Measurements from ENCODE around the gene CHRDL2.

DNA sequence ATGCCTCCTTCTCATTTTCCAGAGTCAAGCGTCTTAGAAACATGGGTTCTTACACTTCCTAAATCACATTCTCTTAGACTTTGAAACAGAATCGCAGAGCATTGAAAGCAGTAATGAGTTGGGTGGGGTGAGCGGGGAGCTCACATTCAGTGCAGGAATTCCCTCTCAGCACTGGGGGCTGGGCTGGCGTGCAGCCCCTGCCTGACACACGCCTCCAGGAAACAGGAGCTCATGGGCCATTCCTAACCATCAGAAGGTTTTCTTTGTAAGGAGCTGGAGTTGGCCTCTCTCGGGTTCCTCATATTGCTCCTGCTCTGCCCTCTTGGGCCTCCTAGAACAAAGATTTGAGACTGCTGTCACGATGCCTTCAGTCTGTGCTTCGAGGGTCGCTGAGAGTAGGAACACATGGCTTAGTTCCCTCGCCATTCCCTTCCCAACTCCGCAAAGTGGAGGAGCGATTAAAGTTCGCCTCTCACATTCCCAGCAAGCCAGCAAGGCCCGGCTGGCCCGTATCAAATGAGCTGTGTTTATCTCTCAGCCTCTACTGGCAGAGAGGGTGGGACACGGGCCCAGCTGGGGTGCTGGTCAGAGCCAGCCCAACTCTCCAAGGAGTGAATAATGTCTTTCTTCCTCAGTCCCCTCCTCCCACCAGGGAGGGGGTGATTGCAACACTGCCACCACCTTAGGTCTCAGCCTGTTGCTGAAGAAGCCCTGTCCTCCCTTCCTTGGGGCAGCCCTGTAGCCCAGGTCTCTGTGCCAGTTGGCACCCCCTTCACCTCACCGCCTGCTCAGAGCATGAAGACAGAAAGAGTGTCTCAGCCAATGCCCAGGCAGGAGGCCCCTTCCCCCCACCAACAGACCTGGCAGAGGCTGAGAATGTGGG lies 10.4 kb downstream of the CHRDL2 start:
- TF ChIP-seq, protein P1, sequence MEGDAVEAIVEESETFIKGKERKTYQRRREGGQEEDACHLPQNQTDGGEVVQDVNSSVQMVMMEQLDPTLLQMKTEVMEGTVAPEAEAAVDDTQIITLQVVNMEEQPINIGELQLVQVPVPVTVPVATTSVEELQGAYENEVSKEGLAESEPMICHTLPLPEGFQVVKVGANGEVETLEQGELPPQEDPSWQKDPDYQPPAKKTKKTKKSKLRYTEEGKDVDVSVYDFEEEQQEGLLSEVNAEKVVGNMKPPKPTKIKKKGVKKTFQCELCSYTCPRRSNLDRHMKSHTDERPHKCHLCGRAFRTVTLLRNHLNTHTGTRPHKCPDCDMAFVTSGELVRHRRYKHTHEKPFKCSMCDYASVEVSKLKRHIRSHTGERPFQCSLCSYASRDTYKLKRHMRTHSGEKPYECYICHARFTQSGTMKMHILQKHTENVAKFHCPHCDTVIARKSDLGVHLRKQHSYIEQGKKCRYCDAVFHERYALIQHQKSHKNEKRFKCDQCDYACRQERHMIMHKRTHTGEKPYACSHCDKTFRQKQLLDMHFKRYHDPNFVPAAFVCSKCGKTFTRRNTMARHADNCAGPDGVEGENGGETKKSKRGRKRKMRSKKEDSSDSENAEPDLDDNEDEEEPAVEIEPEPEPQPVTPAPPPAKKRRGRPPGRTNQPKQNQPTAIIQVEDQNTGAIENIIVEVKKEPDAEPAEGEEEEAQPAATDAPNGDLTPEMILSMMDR (IDR thresholded peaks at IDR 0.05; ENCODE audit: low read length): no peak
- TF ChIP-seq EZH2 (IDR thresholded peaks at IDR 0.05; ENCODE audit: borderline replicate concordance, low read length): no peak

Measured in OCI-LY1 (cell line).